ENCODE results near the gene COL4A2.

COL4A2 gene

GRCh38 chr13:110464556-110465333 is 157.7 kb downstream of the COL4A2 start:
- Histone ChIP-seq H4K20me1 (ENCODE audit: insufficient read depth) (no peaks in the 10 kb centered on the region), H3K4me1 (ENCODE audit: low read depth, poor library complexity, severe bottlenecking) (peaks cover 17% of the 10 kb centered on the region), H3K36me3 (ENCODE audit: insufficient read depth) (no peaks in the 10 kb centered on the region), H3K4me2 (no peak overlapping the region), H3K79me2 (ENCODE audit: insufficient read depth, low read depth) (no peaks in the 10 kb centered on the region), H3K27ac (no peak overlapping the region), H3K9ac (no peak overlapping the region), H3K4me3 (IDR thresholded peaks at IDR 0.05; ENCODE audit: insufficient read depth, low read depth, low read length) (no peak overlapping the region), H2AFZ (ENCODE audit: low read depth) (no peak overlapping the region), H3K27me3 (ENCODE audit: insufficient read depth, low read depth) (no peaks in the 10 kb centered on the region)
- TF ChIP-seq CTCF (conservative IDR thresholded peaks at IDR 0.05; ENCODE audit: low read depth, low read length), result no peak

GRCh38 chr13:110465696-110466095 is 158.6 kb downstream of the COL4A2 start:
- Histone ChIP-seq H3K4me3 (IDR thresholded peaks at IDR 0.05; ENCODE audit: insufficient read depth, low read depth, low read length) (no peak overlapping the region), H3K9ac (no peak overlapping the region), H3K27me3 (ENCODE audit: insufficient read depth, low read depth) (no peaks in the 10 kb centered on the region), H3K36me3 (ENCODE audit: insufficient read depth) (no peaks in the 10 kb centered on the region), H3K27ac (no peak overlapping the region), H3K79me2 (ENCODE audit: insufficient read depth, low read depth) (no peaks in the 10 kb centered on the region), H3K4me1 (ENCODE audit: low read depth, poor library complexity, severe bottlenecking) (peaks cover 17% of the 10 kb centered on the region), H4K20me1 (ENCODE audit: insufficient read depth) (no peaks in the 10 kb centered on the region), H3K4me2 (no peak overlapping the region), H2AFZ (ENCODE audit: low read depth) (no peak overlapping the region)
- no peak for TF ChIP-seq CTCF (conservative IDR thresholded peaks at IDR 0.05; ENCODE audit: low read depth, low read length)

GRCh38 chr13:110466266-110466915 is 159.3 kb downstream of the COL4A2 start:
- 0 out of 2 replicates have a peak overlapping the region, but pooled peaks have one; percentile 29 for H3K4me2 ChIP-seq
- H3K27me3 ChIP-seq (ENCODE audit: insufficient read depth, low read depth), result no peaks in the 10 kb centered on the region
- H3K4me1 ChIP-seq (ENCODE audit: low read depth, poor library complexity, severe bottlenecking), result peaks cover 17% of the 10 kb centered on the region
- H4K20me1 ChIP-seq (ENCODE audit: insufficient read depth), result no peaks in the 10 kb centered on the region
- H3K27ac ChIP-seq, result no peak overlapping the region
- H3K4me3 ChIP-seq (IDR thresholded peaks at IDR 0.05; ENCODE audit: insufficient read depth, low read depth, low read length), result no peak overlapping the region
- H3K79me2 ChIP-seq (ENCODE audit: insufficient read depth, low read depth), result no peaks in the 10 kb centered on the region
- no peak overlapping the region for H2AFZ ChIP-seq (ENCODE audit: low read depth)
- TF ChIP-seq CTCF (conservative IDR thresholded peaks at IDR 0.05; ENCODE audit: low read depth, low read length), result no peak
- no peak overlapping the region for H3K9ac ChIP-seq
- no peaks in the 10 kb centered on the region for H3K36me3 ChIP-seq (ENCODE audit: insufficient read depth)

GRCh38 chr13:110467516-110468110 is 160.5 kb downstream of the COL4A2 start:
- Histone ChIP-seq H3K36me3 (ENCODE audit: insufficient read depth) (no peaks in the 10 kb centered on the region), H3K9ac (no peak overlapping the region), H4K20me1 (ENCODE audit: insufficient read depth) (no peaks in the 10 kb centered on the region), H2AFZ (ENCODE audit: low read depth) (no peak overlapping the region), H3K4me1 (ENCODE audit: low read depth, poor library complexity, severe bottlenecking) (peaks cover 17% of the 10 kb centered on the region), H3K27ac (no peak overlapping the region), H3K79me2 (ENCODE audit: insufficient read depth, low read depth) (no peaks in the 10 kb centered on the region), H3K27me3 (ENCODE audit: insufficient read depth, low read depth) (no peaks in the 10 kb centered on the region), H3K4me2 (no peak overlapping the region), H3K4me3 (IDR thresholded peaks at IDR 0.05; ENCODE audit: insufficient read depth, low read depth, low read length) (no peak overlapping the region)
- no peak for TF ChIP-seq CTCF (conservative IDR thresholded peaks at IDR 0.05; ENCODE audit: low read depth, low read length)
